GM12878 (cell line): ENCODE data around the gene TNIP1. TPM values are rescaled to one million over a fixed set of nuclear protein-coding genes. Genes with fewer than 3 reads are reported as not detected.

ENCODE experiments used
- ATAC-seq: fragments of 200-7000 bp; cut with Tn5 transposase; 3 replicates; pipeline ENCODE4 v1.9.1; 2020; ENCODE audit warnings: mild to moderate bottlenecking, moderate library complexity
- BruUV-seq: library from RNA; stranded (reverse); fragments of 400-500 nt; replicated peaks from 2 replicates; lab custom pipeline; 2021; lab: Mats Ljungman, UMichigan
- CTCF ChIA-PET: fragments of 300-600 bp; sonication (Branson Sonifier 250); formaldehyde crosslinking; extraction: SDS; loops from one replicate; lab custom pipeline; 2021; ENCODE audit warnings: inconsistent platforms; lab: Yijun Ruan, JAX
- POLR2A ChIA-PET: fragments of 350-600 bp; formaldehyde crosslinking; extraction: SDS; loops from one replicate; lab custom pipeline; 2021; ENCODE audit warnings: inconsistent platforms; lab: Charles Lee
- RAD21 ChIA-PET: fragments of 300-600 bp; sonication (Branson Sonifier 250); formaldehyde crosslinking; loops from one replicate; lab custom pipeline; 2023; ENCODE audit warnings: antibody characterized with exemption; ENCODE audit not compliant: unreplicated experiment; lab: Charles Lee
- SMC1A ChIA-PET: fragments of 300-600 bp; sonication (Branson Sonifier 250); formaldehyde crosslinking; loops from one replicate; lab custom pipeline; 2023; ENCODE audit not compliant: unreplicated experiment, uncharacterized antibody; lab: Charles Lee
- DNase-seq: peaks from one replicate; pipeline ENCODE4 v3.0.0-alpha.2; 2011; ENCODE audit warnings: low read depth, low spot score
- FAIRE-seq: peaks from 3 replicates; lab custom pipeline; 2011; peaks lifted over from hg19 to GRCh38; lab: Jason Lieb, UNC
- H2AFZ ChIP-seq: 2 replicates; pipeline ENCODE4 v1.6.0; 2011; ENCODE audit warnings: low read depth, low read length, control low read depth; ENCODE audit not compliant: control insufficient read depth
- H3K27ac ChIP-seq: 2 replicates; pipeline ENCODE4 v1.5.1; 2011; ENCODE audit warnings: control low read depth; ENCODE audit not compliant: control insufficient read depth, insufficient read depth
- H3K27me3 ChIP-seq, 2 experiments: replicated peaks in 1 of 2; 2 replicates each; pipeline versions ENCODE4 v1.6.0 to v1.6.1; 2011; ENCODE audit warnings: low read length in 1 of 2; ENCODE audit not compliant: control insufficient read depth in 2 of 2, insufficient read depth in 2 of 2
- H3K36me3 ChIP-seq, 2 experiments: 2 replicates each; pipeline ENCODE4 v1.5.1; 2011; ENCODE audit warnings: low read length in 1 of 2; ENCODE audit not compliant: control insufficient read depth in 2 of 2, insufficient read depth in 2 of 2
- H3K4me1 ChIP-seq: 2 replicates; pipeline ENCODE4 v1.6.1; 2011; ENCODE audit warnings: mild to moderate bottlenecking, low read length, moderate library complexity, mixed read lengths; ENCODE audit not compliant: control insufficient read depth, insufficient read depth
- H3K4me2 ChIP-seq: 2 replicates; pipeline ENCODE4 v1.6.0; 2011; ENCODE audit warnings: control low read depth; ENCODE audit not compliant: control insufficient read depth, insufficient read depth
- H3K4me3 ChIP-seq: fragments of 200-600 bp; sonication (generic); 2 replicates; pipeline ENCODE4 v1.5.1; 2016
- H3K79me2 ChIP-seq: 2 replicates; pipeline ENCODE4 v1.6.0; 2011; ENCODE audit warnings: low read length; ENCODE audit not compliant: control insufficient read depth, insufficient read depth
- H3K9ac ChIP-seq: 2 replicates; pipeline ENCODE4 v1.8.0; 2011; ENCODE audit warnings: low read length, control low read depth, mixed read lengths; ENCODE audit not compliant: control insufficient read depth, insufficient read depth
- H3K9me3 ChIP-seq: replicated peaks from 3 replicates; pipeline ENCODE4 v1.5.1; 2011; ENCODE audit warnings: mild to moderate bottlenecking, low read length; ENCODE audit not compliant: control insufficient read depth, insufficient read depth
- H4K20me1 ChIP-seq: 2 replicates; pipeline ENCODE4 v1.6.0; 2011; ENCODE audit not compliant: control insufficient read depth, insufficient read depth
- BACH1 ChIP-seq: fragments of 450-650 bp; IDR thresholded peaks from 2 replicates; pipeline ENCODE4 v1.6.1; 2017; ENCODE audit warnings: mild to moderate bottlenecking, borderline replicate concordance
- BRCA1 ChIP-seq: IDR thresholded peaks from 2 replicates; pipeline ENCODE4 v1.6.1; 2011; ENCODE audit warnings: low read depth, low read length, improper control_type of control experiment
- CEBPB ChIP-seq, 2 experiments: fragments of 150-350 bp in 1 of 2; IDR thresholded peaks; 2 replicates each; pipeline ENCODE4 v1.6.1; 2012 to 2014; ENCODE audit warnings: low read depth in 2 of 2, low read length in 2 of 2, borderline replicate concordance in 1 of 2, inconsistent platforms in 1 of 2
- FOXM1 ChIP-seq: IDR thresholded peaks from 2 replicates; pipeline ENCODE4 v1.6.1; 2012; ENCODE audit warnings: low read depth, mild to moderate bottlenecking, inconsistent platforms, low read length, moderate library complexity
- NBN ChIP-seq: fragments of 450-650 bp; IDR thresholded peaks from 2 replicates; pipeline ENCODE4 v1.6.1; 2016
- NFXL1 ChIP-seq: fragments of 450-650 bp; IDR thresholded peaks from 2 replicates; pipeline ENCODE4 v1.6.1; 2017; ENCODE audit warnings: antibody characterized with exemption, mild to moderate bottlenecking, borderline replicate concordance
- NR2C2 ChIP-seq: IDR thresholded peaks from 2 replicates; pipeline ENCODE4 v1.6.1; 2011; ENCODE audit warnings: borderline replicate concordance, low read depth; ENCODE audit not compliant: control insufficient read depth, insufficient read length
- POLR2AphosphoS2 ChIP-seq: IDR thresholded peaks from 2 replicates; pipeline ENCODE4 v1.6.1; 2011; ENCODE audit warnings: low read depth, mild to moderate bottlenecking, low read length, improper control_type of control experiment, moderate library complexity
- POLR2AphosphoS5 ChIP-seq: IDR thresholded peaks from 2 replicates; pipeline ENCODE4 v1.6.1; 2011; ENCODE audit warnings: mild to moderate bottlenecking, low read length, inconsistent platforms
- SIN3A ChIP-seq: IDR thresholded peaks from 2 replicates; pipeline ENCODE4 v1.6.1; 2012; ENCODE audit warnings: low read depth, low read length, improper control_type of control experiment
- SUZ12 ChIP-seq: fragments of 200-600 bp; sonication (generic); IDR thresholded peaks from one replicate; pipeline ENCODE4 v1.6.1; 2018; ENCODE audit warnings: antibody characterized with exemption, mild to moderate bottlenecking; ENCODE audit not compliant: unreplicated experiment
- ZBED1 ChIP-seq: IDR thresholded peaks from 2 replicates; pipeline ENCODE4 v1.6.1; 2016; ENCODE audit warnings: borderline replicate concordance
- ZNF24 ChIP-seq: fragments of 450-650 bp; IDR thresholded peaks from 2 replicates; pipeline ENCODE4 v1.6.1; 2017; ENCODE audit warnings: antibody characterized with exemption, mild to moderate bottlenecking
- WGBS: methylation state at CpG from one replicate; pipeline ENCODE4 v1.1.6; 2016; ENCODE audit warnings: low lambda C conversion rate; ENCODE audit not compliant: insufficient replicate concordance, insufficient coverage; ENCODE audit errors: missing lambda C conversion rate; 5-methylcytosine and 5-hydroxymethylcytosine counted together
- in situ Hi-C: fragments of 300-500 bp; cut with MboI; formaldehyde crosslinking; loops from 9 replicates; pipeline ENCODE4 v1.14.3; 2018; ENCODE audit warnings: mixed read lengths
- intact Hi-C: fragments of 100-400 bp; cut with micrococcal nuclease; formaldehyde crosslinking; loops from one replicate; pipeline ENCODE4 v1.14.2; 2022; ENCODE audit not compliant: unreplicated experiment
- polyA plus RNA-seq, 11 experiments: library from polyadenylated mRNA; depleted of rRNA in 4 of 11; unstranded in 6 of 11; stranded (reverse) in 5 of 11; fragments of >200 nt; fragmentation: Nextera tagmentation in 4 of 11; fragmentation: Illumina TruSeq in 1 of 11; extraction: Ambion mirVana in 4 of 11; extraction: Trizol in 1 of 11; gene quantifications; 1 replicate in 1 of 11; 2 replicates in 10 of 11; pipeline versions ENCODE4 v1.2.1 to v1.2.3, GENCODE V29; 2011 to 2016; ENCODE audit warnings: inconsistent platforms in 2 of 11, missing spikeins in 2 of 11, low read depth in 1 of 11
- total RNA-seq, 4 experiments: library from RNA; depleted of rRNA in 3 of 4; stranded (reverse); fragments of >200 nt in 3 of 4; fragmentation: Illumina TruSeq in 1 of 4; extraction: Trizol in 1 of 4; gene quantifications; 2 replicates each; pipeline versions ENCODE4 v1.2.1 to v1.2.3, GENCODE V29; 2013 to 2021
- TF ChIP-seq, protein P1 (sequence below): fragments of 450-650 bp; conservative IDR thresholded peaks from 2 replicates; pipeline ENCODE4 v1.6.1; 2017; ENCODE audit warnings: mild to moderate bottlenecking, moderate library complexity
- TF ChIP-seq, protein P2 (sequence below): fragments of 450-650 bp; IDR thresholded peaks from 2 replicates; pipeline ENCODE4 v1.6.1; 2017; ENCODE audit warnings: mild to moderate bottlenecking
- TF ChIP-seq, protein P3 (sequence below): IDR thresholded peaks from 2 replicates; pipeline ENCODE4 v1.6.1; 2012; ENCODE audit warnings: low read depth, low read length, improper control_type of control experiment

TNIP1 gene
- total and polyA plus RNA-seq, 10 of the 15 experiments (the other 5 are each of a cell fraction or from before 2014, with no cell fraction given), result 4.4 to 279 (median 150) TPM

DNA sequence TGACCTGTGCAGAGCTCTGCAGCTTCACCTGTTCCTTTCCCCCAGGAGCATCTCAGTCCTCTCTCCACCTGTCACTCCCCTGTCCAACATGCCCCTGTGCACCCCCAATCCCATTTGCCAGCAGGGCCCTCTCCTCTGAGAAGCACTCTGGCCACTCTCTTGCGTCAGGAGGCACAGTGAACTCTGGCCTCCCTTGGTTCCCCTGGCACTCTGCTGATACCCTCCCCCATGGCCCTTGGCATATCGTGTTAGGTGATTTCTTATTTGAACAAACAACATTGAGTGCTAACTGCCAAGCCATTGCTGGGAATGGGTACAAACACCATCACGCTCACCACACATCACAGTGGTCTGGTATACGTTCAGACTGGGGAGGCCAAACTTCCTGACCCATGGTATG lies 20.9 kb upstream of the TNIP1 start:
- in situ Hi-C loops, result no loop called here
- peaks cover 36% of the 10 kb centered on the region for H3K4me1 ChIP-seq
- CTCF ChIA-PET, result interaction anchor here (1.0 to 2.6 kb wide), 6 partner anchors 8 to 63 kb away, joined by 3 to 14 read pairs (median 4); no protein-coding TSS in a partner anchor
- H3K36me3 ChIP-seq, result peaks cover 27 to 39% of the 10 kb centered on the region in 2 experiments
- no peaks in the 10 kb centered on the region for H3K9me3 ChIP-seq
- no TSS peak for BruUV-seq
- no peak overlapping the region for H3K27ac ChIP-seq
- H4K20me1 ChIP-seq, result no peaks in the 10 kb centered on the region
- no peak overlapping the region for H2AFZ ChIP-seq
- intact Hi-C loops, result no loop called here
- no peak for DNase-seq
- POLR2A ChIA-PET, result no interaction called here
- SMC1A ChIA-PET, result interaction anchor here (0.9 to 2.1 kb wide), 3 partner anchors 11 to 18 kb away, joined by 3 to 8 read pairs (median 4); no protein-coding TSS in a partner anchor
- no peak for ATAC-seq
- peaks cover 5% of the 10 kb centered on the region for H3K79me2 ChIP-seq
- RAD21 ChIA-PET, result interaction anchor here (0.8 to 1.2 kb wide), 2 partner anchors 14 to 66 kb away, joined by 3 to 4 read pairs; no protein-coding TSS in a partner anchor
- H3K27me3 ChIP-seq, result no peaks in the 10 kb centered on the region
- WGBS, result 97% methylated on average over 4 of the region's 4 CpGs
- no peak for FAIRE-seq
- no peak overlapping the region for H3K4me3 ChIP-seq
- H3K4me2 ChIP-seq, result no peak overlapping the region
- TF ChIP-seq, protein P1, sequence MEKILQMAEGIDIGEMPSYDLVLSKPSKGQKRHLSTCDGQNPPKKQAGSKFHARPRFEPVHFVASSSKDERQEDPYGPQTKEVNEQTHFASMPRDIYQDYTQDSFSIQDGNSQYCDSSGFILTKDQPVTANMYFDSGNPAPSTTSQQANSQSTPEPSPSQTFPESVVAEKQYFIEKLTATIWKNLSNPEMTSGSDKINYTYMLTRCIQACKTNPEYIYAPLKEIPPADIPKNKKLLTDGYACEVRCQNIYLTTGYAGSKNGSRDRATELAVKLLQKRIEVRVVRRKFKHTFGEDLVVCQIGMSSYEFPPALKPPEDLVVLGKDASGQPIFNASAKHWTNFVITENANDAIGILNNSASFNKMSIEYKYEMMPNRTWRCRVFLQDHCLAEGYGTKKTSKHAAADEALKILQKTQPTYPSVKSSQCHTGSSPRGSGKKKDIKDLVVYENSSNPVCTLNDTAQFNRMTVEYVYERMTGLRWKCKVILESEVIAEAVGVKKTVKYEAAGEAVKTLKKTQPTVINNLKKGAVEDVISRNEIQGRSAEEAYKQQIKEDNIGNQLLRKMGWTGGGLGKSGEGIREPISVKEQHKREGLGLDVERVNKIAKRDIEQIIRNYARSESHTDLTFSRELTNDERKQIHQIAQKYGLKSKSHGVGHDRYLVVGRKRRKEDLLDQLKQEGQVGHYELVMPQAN, result no peak
- TF ChIP-seq, protein P2, sequence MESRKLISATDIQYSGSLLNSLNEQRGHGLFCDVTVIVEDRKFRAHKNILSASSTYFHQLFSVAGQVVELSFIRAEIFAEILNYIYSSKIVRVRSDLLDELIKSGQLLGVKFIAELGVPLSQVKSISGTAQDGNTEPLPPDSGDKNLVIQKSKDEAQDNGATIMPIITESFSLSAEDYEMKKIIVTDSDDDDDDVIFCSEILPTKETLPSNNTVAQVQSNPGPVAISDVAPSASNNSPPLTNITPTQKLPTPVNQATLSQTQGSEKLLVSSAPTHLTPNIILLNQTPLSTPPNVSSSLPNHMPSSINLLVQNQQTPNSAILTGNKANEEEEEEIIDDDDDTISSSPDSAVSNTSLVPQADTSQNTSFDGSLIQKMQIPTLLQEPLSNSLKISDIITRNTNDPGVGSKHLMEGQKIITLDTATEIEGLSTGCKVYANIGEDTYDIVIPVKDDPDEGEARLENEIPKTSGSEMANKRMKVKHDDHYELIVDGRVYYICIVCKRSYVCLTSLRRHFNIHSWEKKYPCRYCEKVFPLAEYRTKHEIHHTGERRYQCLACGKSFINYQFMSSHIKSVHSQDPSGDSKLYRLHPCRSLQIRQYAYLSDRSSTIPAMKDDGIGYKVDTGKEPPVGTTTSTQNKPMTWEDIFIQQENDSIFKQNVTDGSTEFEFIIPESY, result no peak
- TF ChIP-seq NFXL1 (no peak), ZNF24 (no peak), POLR2AphosphoS5 (no peak; the same call in 1 of the 2 replicates), ZBED1 (no peak), SUZ12 (no peak), NR2C2 (no peak), CEBPB (IDR thresholded peaks at IDR 0.05; ENCODE audit: borderline replicate concordance in 1 of 2, low read depth in 2 of 2, low read length in 2 of 2) (no peak), BACH1 (no peak), SIN3A (no peak), BRCA1 (no peak), NBN (no peak), POLR2AphosphoS2 (no peak), FOXM1 (no peak)
- TF ChIP-seq, protein P3, sequence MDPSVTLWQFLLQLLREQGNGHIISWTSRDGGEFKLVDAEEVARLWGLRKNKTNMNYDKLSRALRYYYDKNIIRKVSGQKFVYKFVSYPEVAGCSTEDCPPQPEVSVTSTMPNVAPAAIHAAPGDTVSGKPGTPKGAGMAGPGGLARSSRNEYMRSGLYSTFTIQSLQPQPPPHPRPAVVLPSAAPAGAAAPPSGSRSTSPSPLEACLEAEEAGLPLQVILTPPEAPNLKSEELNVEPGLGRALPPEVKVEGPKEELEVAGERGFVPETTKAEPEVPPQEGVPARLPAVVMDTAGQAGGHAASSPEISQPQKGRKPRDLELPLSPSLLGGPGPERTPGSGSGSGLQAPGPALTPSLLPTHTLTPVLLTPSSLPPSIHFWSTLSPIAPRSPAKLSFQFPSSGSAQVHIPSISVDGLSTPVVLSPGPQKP, result no peak
- H3K9ac ChIP-seq, result no peak overlapping the region
